K562 (cell line): ENCODE measurements around the gene SCAPER. TPM values are rescaled to one million over a fixed set of nuclear protein-coding genes. Genes with fewer than 3 reads are reported as not detected.

Experiments used
- ATAC-seq: fragments of 200-7000 bp; cut with Tn5 transposase; 3 replicates; pipeline ENCODE4 v1.9.1; 2020; ENCODE audit warnings: moderate library complexity
- BruUV-seq: library from RNA; stranded (reverse); fragments of 400-500 nt; replicated peaks from 2 replicates; lab custom pipeline; 2021; lab: Mats Ljungman, UMichigan
- CTCF ChIA-PET: fragments of 300-600 bp; formaldehyde crosslinking; extraction: SDS; loops from one replicate; lab custom pipeline; 2021; ENCODE audit warnings: low intra/inter-chr PET ratio; lab: Yijun Ruan, JAX
- POLR2A ChIA-PET: fragments of 300-600, 350-650 bp; sonication (Branson Sonifier 250); formaldehyde crosslinking; extraction: SDS; loops from one replicate; lab custom pipeline; 2021; ENCODE audit warnings: antibody characterized with exemption, inconsistent platforms; lab: Yijun Ruan, JAX
- DNase-seq, 4 experiments: peaks; one replicate each; pipeline versions ENCODE4 v3.0.0 to v3.0.0-alpha.2; 2011 to 2018; ENCODE audit warnings: low spot score in 3 of 4, mixed read lengths in 3 of 4; ENCODE audit errors: extremely low read depth in 1 of 4
- FAIRE-seq: peaks from 2 replicates; lab custom pipeline; 2011; peaks lifted over from hg19 to GRCh38; lab: Jason Lieb, UNC
- H2AFZ ChIP-seq: 2 replicates; pipeline ENCODE4 v1.6.0; 2011; ENCODE audit warnings: low read depth, low read length, control low read depth, inconsistent platforms
- H3K27ac ChIP-seq: fragments of 200-600 bp; 3 replicates; pipeline ENCODE4 v1.8.0; 2011; ENCODE audit warnings: low read depth, mild to moderate bottlenecking, control low read depth, inconsistent platforms, low read length, moderate library complexity, mixed read lengths; ENCODE audit errors: extremely low read depth
- H3K27me3 ChIP-seq, 2 experiments: fragments of 300-600 bp in 1 of 2; 2 replicates in 1 of 2; 3 replicates in 1 of 2; pipeline versions ENCODE4 v1.6.0 to v1.8.0; 2011; ENCODE audit warnings: inconsistent platforms in 2 of 2, low read length in 2 of 2, mild to moderate bottlenecking in 1 of 2, mixed read lengths in 1 of 2, moderate library complexity in 1 of 2; ENCODE audit not compliant: control insufficient read depth in 2 of 2, insufficient read depth in 2 of 2
- H3K36me3 ChIP-seq: fragments of 300-600 bp; 3 replicates; pipeline ENCODE4 v1.8.0; 2011; ENCODE audit warnings: mild to moderate bottlenecking, low read length, inconsistent platforms; ENCODE audit not compliant: control insufficient read depth, insufficient read depth
- H3K4me1 ChIP-seq, 2 experiments: fragments of 200-600 bp in 1 of 2; replicated peaks in 1 of 2; 2 replicates in 1 of 2; 3 replicates in 1 of 2; pipeline versions ENCODE4 v1.5.1 to v1.8.0; 2011; ENCODE audit warnings: inconsistent platforms in 2 of 2, low read length in 2 of 2, mild to moderate bottlenecking in 1 of 2, mixed read lengths in 1 of 2, moderate library complexity in 1 of 2; ENCODE audit not compliant: control insufficient read depth in 2 of 2, insufficient read depth in 2 of 2
- H3K4me2 ChIP-seq: 2 replicates; pipeline ENCODE4 v1.6.1; 2011; ENCODE audit warnings: low read length, control low read depth, inconsistent platforms, mixed read lengths; ENCODE audit not compliant: insufficient read depth
- H3K4me3 ChIP-seq: fragments of 200-600 bp; sonication (generic), shearing (Covaris generic); 2 replicates; pipeline ENCODE4 v1.5.1; 2016; ENCODE audit warnings: control low read depth, inconsistent platforms
- H3K79me2 ChIP-seq: fragments of 200-600 bp; 3 replicates; pipeline ENCODE4 v1.8.0; 2011; ENCODE audit warnings: low read length, inconsistent platforms; ENCODE audit not compliant: control insufficient read depth, insufficient read depth
- H3K9ac ChIP-seq, 2 experiments: 2 replicates each; pipeline versions ENCODE4 v1.6.0 to v1.6.1; 2011; ENCODE audit warnings: low read depth in 2 of 2, low read length in 2 of 2, control low read depth in 1 of 2, inconsistent platforms in 1 of 2, mild to moderate bottlenecking in 1 of 2, mixed read lengths in 1 of 2; ENCODE audit not compliant: insufficient read depth in 1 of 2
- H3K9me1 ChIP-seq: one replicate; pipeline ENCODE4 v1.6.0; 2011; ENCODE audit warnings: inconsistent platforms, mild to moderate bottlenecking, low read length, moderate library complexity; ENCODE audit not compliant: control insufficient read depth, insufficient read depth
- H3K9me3 ChIP-seq: replicated peaks from 2 replicates; pipeline ENCODE4 v1.5.1; 2011; ENCODE audit warnings: low read depth, low read length, inconsistent platforms; ENCODE audit not compliant: control insufficient read depth, insufficient read depth
- H4K20me1 ChIP-seq: replicated peaks from 2 replicates; pipeline ENCODE4 v1.6.1; 2011; ENCODE audit warnings: low read length, inconsistent platforms, mixed read lengths; ENCODE audit not compliant: control insufficient read depth, insufficient read depth
- BACH1 ChIP-seq: fragments of 200-800 bp; sonication (Bioruptor generic); IDR thresholded peaks from 2 replicates; pipeline ENCODE4 v1.6.1; 2016; ENCODE audit warnings: missing genetic modification characterization, missing compliant biosample characterization
- GABPA ChIP-seq: fragments of 200-800 bp; sonication (Bioruptor generic); conservative IDR thresholded peaks from 2 replicates; pipeline ENCODE4 v1.6.1; 2016; ENCODE audit warnings: low read depth, missing genetic modification characterization, missing compliant biosample characterization
- HNRNPH1 ChIP-seq: fragments of 200-400 bp; formaldehyde crosslinking; optimal IDR thresholded peaks from 2 replicates; pipeline ENCODE3; 2017; ENCODE audit warnings: low read depth, mild to moderate bottlenecking, low read length, moderate library complexity
- PML ChIP-seq: IDR thresholded peaks from 2 replicates; pipeline ENCODE4 v1.6.1; 2012; ENCODE audit warnings: low read length, inconsistent platforms
- RHOXF2B ChIP-seq: fragments of 250-450 bp; sonication (Bioruptor Pico); conservative IDR thresholded peaks from 2 replicates; pipeline ENCODE4 v1.5.1; 2021
- SMARCA4 ChIP-seq: fragments of 450-650 bp; IDR thresholded peaks from 2 replicates; pipeline ENCODE4 v1.6.1; 2016
- SRSF3 ChIP-seq: fragments of 200-400 bp; formaldehyde crosslinking; IDR thresholded peaks from 2 replicates; pipeline ENCODE4 v1.6.1; 2016; ENCODE audit warnings: mild to moderate bottlenecking, low read length, moderate library complexity; ENCODE audit not compliant: insufficient read depth
- ZBTB8A ChIP-seq: fragments of 450-650 bp; IDR thresholded peaks from 2 replicates; pipeline ENCODE4 v1.6.1; 2018; ENCODE audit warnings: mild to moderate bottlenecking, moderate library complexity; ENCODE audit not compliant: partially characterized antibody
- ZNF121 ChIP-seq: sonication (generic); formaldehyde crosslinking; conservative IDR thresholded peaks from 2 replicates; pipeline ENCODE4 v1.8.0; 2022; ENCODE audit warnings: missing genetic modification reagents
- ZNF23 ChIP-seq: fragments of 250-450 bp; sonication (Bioruptor Pico); IDR thresholded peaks from 2 replicates; pipeline ENCODE4 v1.4.0; 2020; ENCODE audit warnings: mild to moderate bottlenecking
- ZNF354B ChIP-seq: fragments of 250-450 bp; sonication (Bioruptor Pico); IDR thresholded peaks from 2 replicates; pipeline ENCODE4 v1.4.0; 2020
- WGBS: fragments of 100-300 bp; shearing (Covaris generic); methylation state at CpG from one replicate; pipeline ENCODE4 v1.1.6; 2016; ENCODE audit warnings: low coverage, mixed read lengths; ENCODE audit not compliant: insufficient coverage; ENCODE audit errors: missing lambda C conversion rate; 5-methylcytosine and 5-hydroxymethylcytosine counted together
- in situ Hi-C: fragments of 300-500 bp; cut with MboI; formaldehyde crosslinking; loops from 4 replicates; pipeline ENCODE4 v1.15.0; 2018; ENCODE audit warnings: inconsistent platforms, mixed read lengths
- intact Hi-C: fragments of 100-400 bp; cut with micrococcal nuclease; formaldehyde crosslinking; loops from 2 replicates; pipeline ENCODE4 v1.14.2; 2022
- polyA plus RNA-seq, 8 experiments: library from polyadenylated mRNA; depleted of rRNA in 4 of 8; stranded (reverse) in 5 of 8; unstranded in 3 of 8; fragments of >200 nt; fragmentation: Nextera tagmentation in 2 of 8; fragmentation: Illumina TruSeq in 1 of 8; extraction: Ambion mirVana in 2 of 8; extraction: Trizol in 1 of 8; gene quantifications; 2 replicates each; pipeline versions ENCODE4 v1.2.1 to v1.2.3, GENCODE V29; 2011 to 2014; ENCODE audit warnings: inconsistent platforms in 1 of 8, missing spikeins in 1 of 8
- total RNA-seq, 7 experiments: library from RNA; depleted of rRNA in 6 of 7; stranded (reverse); fragments of >200 nt in 6 of 7; fragmentation: Illumina TruSeq in 2 of 7; extraction: Trizol in 2 of 7; gene quantifications; 2 replicates each; pipeline versions ENCODE4 v1.2.1 to v1.2.3, GENCODE V29; 2011 to 2021; ENCODE audit warnings: low replicate concordance in 1 of 7
- TF ChIP-seq, protein P1 (sequence below): fragments of 450-650 bp; conservative IDR thresholded peaks from 2 replicates; pipeline ENCODE4 v1.6.1; 2016; ENCODE audit warnings: missing genetic modification characterization, low read depth, mild to moderate bottlenecking, control low read depth, missing compliant biosample characterization
- TF ChIP-seq, protein P2 (sequence below), 2 experiments: fragments of 250-450 bp in 1 of 2; fragments of 450-650 bp in 1 of 2; sonication (Bioruptor Pico) in 1 of 2; IDR thresholded peaks; 2 replicates each; pipeline versions ENCODE4 v1.6.1 to v1.8.0; 2016 to 2021; ENCODE audit warnings: mild to moderate bottlenecking in 2 of 2, moderate library complexity in 2 of 2, missing compliant biosample characterization in 1 of 2, missing genetic modification characterization in 1 of 2
- TF ChIP-seq, protein P3 (sequence below): fragments of 250-450 bp; sonication (Bioruptor Pico); IDR thresholded peaks from 2 replicates; pipeline ENCODE4 v1.5.0; 2022; ENCODE audit warnings: mild to moderate bottlenecking
- TF ChIP-seq, protein P4 (sequence below): IDR thresholded peaks from 2 replicates; pipeline ENCODE4 v1.6.1; 2014; ENCODE audit warnings: antibody characterized with exemption

SCAPER gene
- total and polyA plus RNA-seq, 9 of the 15 experiments (the other 6 are each of a cell fraction or from before 2014, with no cell fraction given) = 1.3 to 5.7 (median 3.2) TPM

DNA sequence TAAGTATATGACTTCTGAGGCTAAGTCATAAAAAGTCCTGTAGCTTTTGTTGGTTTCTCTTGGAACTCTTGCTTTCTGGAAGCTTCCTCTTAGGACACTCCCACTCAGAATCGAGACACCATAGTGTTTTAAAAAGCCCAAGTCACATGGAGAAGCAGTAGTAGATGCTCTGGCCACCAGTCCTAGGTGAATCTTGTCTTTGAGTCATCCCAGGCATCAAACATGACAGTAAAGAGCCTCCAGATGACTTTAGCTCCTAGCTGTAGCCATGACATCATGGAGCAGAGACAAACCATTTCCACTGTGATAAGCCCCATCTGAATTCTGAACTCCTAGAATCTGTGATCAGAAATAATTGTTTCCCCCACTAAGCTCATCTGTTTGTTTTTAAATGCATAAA is 526.4 kb downstream of the SCAPER start:
- BruUV-seq = no TSS peak
- H3K4me2 ChIP-seq = no peak overlapping the region
- no peak for DNase-seq
- no peak overlapping the region for H3K9ac ChIP-seq
- H3K79me2 ChIP-seq = no peaks in the 10 kb centered on the region
- in situ Hi-C loops = no loop called here
- peaks cover 0 to 3% of the 10 kb centered on the region in 2 experiments; a peak in 1 of 5 replicates for H3K4me1 ChIP-seq
- no peak for ATAC-seq
- H4K20me1 ChIP-seq = no peaks in the 10 kb centered on the region
- H3K4me3 ChIP-seq = no peak overlapping the region
- ChIA-PET CTCF (no interaction called here), POLR2A (interaction anchor here (0.7 to 1.1 kb wide), 3 partner anchors 13 to 56 kb away, joined by 3 to 4 read pairs (median 4); no protein-coding TSS in a partner anchor)
- H3K27ac ChIP-seq = no peak overlapping the region
- TF ChIP-seq ZNF354B (CRISPR knock-in tag) (no peak), ZNF121 (CRISPR knock-in tag) (no peak), SRSF3 (no peak), GABPA (tag) (no peak), RHOXF2B (CRISPR knock-in tag) (no peak), ZBTB8A (no peak), BACH1 (tag) (no peak), HNRNPH1 (no peak), PML (no peak), ZNF23 (CRISPR knock-in tag) (no peak), SMARCA4 (no peak)
- TF ChIP-seq, protein P1, sequence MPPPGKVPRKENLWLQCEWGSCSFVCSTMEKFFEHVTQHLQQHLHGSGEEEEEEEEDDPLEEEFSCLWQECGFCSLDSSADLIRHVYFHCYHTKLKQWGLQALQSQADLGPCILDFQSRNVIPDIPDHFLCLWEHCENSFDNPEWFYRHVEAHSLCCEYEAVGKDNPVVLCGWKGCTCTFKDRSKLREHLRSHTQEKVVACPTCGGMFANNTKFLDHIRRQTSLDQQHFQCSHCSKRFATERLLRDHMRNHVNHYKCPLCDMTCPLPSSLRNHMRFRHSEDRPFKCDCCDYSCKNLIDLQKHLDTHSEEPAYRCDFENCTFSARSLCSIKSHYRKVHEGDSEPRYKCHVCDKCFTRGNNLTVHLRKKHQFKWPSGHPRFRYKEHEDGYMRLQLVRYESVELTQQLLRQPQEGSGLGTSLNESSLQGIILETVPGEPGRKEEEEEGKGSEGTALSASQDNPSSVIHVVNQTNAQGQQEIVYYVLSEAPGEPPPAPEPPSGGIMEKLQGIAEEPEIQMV (tag) = no peak
- TF ChIP-seq, protein P2, sequence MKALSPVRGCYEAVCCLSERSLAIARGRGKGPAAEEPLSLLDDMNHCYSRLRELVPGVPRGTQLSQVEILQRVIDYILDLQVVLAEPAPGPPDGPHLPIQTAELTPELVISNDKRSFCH (CRISPR knock-in tag; IDR thresholded peaks at IDR 0.05) = no peak
- TF ChIP-seq, protein P2 (tag; IDR thresholded peaks at IDR 0.05) = no peak
- TF ChIP-seq, protein P3, sequence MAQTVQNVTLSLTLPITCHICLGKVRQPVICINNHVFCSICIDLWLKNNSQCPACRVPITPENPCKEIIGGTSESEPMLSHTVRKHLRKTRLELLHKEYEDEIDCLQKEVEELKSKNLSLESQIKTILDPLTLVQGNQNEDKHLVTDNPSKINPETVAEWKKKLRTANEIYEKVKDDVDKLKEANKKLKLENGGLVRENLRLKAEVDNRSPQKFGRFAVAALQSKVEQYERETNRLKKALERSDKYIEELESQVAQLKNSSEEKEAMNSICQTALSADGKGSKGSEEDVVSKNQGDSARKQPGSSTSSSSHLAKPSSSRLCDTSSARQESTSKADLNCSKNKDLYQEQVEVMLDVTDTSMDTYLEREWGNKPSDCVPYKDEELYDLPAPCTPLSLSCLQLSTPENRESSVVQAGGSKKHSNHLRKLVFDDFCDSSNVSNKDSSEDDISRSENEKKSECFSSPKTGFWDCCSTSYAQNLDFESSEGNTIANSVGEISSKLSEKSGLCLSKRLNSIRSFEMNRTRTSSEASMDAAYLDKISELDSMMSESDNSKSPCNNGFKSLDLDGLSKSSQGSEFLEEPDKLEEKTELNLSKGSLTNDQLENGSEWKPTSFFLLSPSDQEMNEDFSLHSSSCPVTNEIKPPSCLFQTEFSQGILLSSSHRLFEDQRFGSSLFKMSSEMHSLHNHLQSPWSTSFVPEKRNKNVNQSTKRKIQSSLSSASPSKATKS (CRISPR knock-in tag) = no peak
- TF ChIP-seq, protein P4, sequence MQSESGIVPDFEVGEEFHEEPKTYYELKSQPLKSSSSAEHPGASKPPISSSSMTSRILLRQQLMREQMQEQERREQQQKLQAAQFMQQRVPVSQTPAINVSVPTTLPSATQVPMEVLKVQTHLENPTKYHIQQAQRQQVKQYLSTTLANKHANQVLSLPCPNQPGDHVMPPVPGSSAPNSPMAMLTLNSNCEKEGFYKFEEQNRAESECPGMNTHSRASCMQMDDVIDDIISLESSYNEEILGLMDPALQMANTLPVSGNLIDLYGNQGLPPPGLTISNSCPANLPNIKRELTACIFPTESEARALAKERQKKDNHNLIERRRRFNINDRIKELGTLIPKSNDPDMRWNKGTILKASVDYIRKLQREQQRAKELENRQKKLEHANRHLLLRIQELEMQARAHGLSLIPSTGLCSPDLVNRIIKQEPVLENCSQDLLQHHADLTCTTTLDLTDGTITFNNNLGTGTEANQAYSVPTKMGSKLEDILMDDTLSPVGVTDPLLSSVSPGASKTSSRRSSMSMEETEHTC = no peak
- 0% methylated on average over 1 of the region's 1 CpG for WGBS
- no peaks in the 10 kb centered on the region for H3K9me1 ChIP-seq
- H3K36me3 ChIP-seq = no peaks in the 10 kb centered on the region
- no peaks in the 10 kb centered on the region; a peak in 2 of 5 replicates for H3K27me3 ChIP-seq
- intact Hi-C loops = no loop called here
- no peak for FAIRE-seq
- no peaks in the 10 kb centered on the region for H3K9me3 ChIP-seq
- no peak overlapping the region for H2AFZ ChIP-seq
